HepG2 (cell line): ENCODE data around the gene PODN. TPM values are rescaled to one million over a fixed set of nuclear protein-coding genes. Genes with fewer than 3 reads are reported as not detected.

Experiments
- ATAC-seq: fragments of 200-7000 bp; cut with Tn5 transposase; 3 replicates; pipeline ENCODE4 v1.9.1; 2020; ENCODE audit warnings: mild to moderate bottlenecking, moderate library complexity
- BruUV-seq: library from RNA; stranded (reverse); fragments of 400-500 nt; replicated peaks from 2 replicates; lab custom pipeline; 2021; lab: Mats Ljungman, UMichigan
- CTCF ChIA-PET: fragments of 300-600 bp; formaldehyde crosslinking; extraction: SDS; loops from one replicate; lab custom pipeline; 2021; ENCODE audit warnings: low total read pairs, inconsistent platforms, low intra/inter-chr PET ratio; lab: Yijun Ruan, JAX
- POLR2A ChIA-PET: fragments of 350-600 bp; sonication (Branson Sonifier 250); formaldehyde crosslinking; loops from one replicate; lab custom pipeline; 2020; ENCODE audit warnings: antibody characterized with exemption, inconsistent platforms; lab: Yijun Ruan, JAX
- DNase-seq: peaks from one replicate; pipeline ENCODE4 v3.0.0-alpha.2; 2015; ENCODE audit warnings: low spot score
- FAIRE-seq: peaks from 3 replicates; lab custom pipeline; 2011; peaks lifted over from hg19 to GRCh38; lab: Jason Lieb, UNC
- H2AFZ ChIP-seq: one replicate; pipeline ENCODE4 v1.6.1; 2011; ENCODE audit warnings: low read length, inconsistent platforms
- H3K27ac ChIP-seq: fragments of 300-600 bp; 3 replicates; pipeline ENCODE4 v1.8.0; 2011; ENCODE audit warnings: mixed run types, mild to moderate bottlenecking, mixed read lengths, low read length, inconsistent platforms; ENCODE audit not compliant: insufficient read depth; ENCODE audit errors: extremely low read length
- H3K27me3 ChIP-seq, 2 experiments: fragments of 200-600 bp in 1 of 2; 2 replicates in 1 of 2; 3 replicates in 1 of 2; pipeline versions ENCODE4 v1.6.0 to v1.8.0; 2011; ENCODE audit warnings: low read length in 2 of 2, mild to moderate bottlenecking in 2 of 2, moderate library complexity in 2 of 2, inconsistent platforms in 1 of 2; ENCODE audit not compliant: insufficient read depth in 2 of 2, control insufficient read depth in 1 of 2
- H3K36me3 ChIP-seq, 2 experiments: fragments of 200-600 bp in 1 of 2; replicated peaks in 1 of 2; 2 replicates in 1 of 2; 3 replicates in 1 of 2; pipeline versions ENCODE4 v1.5.1 to v1.8.0; 2011; ENCODE audit warnings: low read length in 2 of 2, inconsistent platforms in 1 of 2; ENCODE audit not compliant: insufficient read depth in 2 of 2, control insufficient read depth in 1 of 2
- H3K4me1 ChIP-seq: 2 replicates; pipeline ENCODE4 v1.5.1; 2012; ENCODE audit warnings: low read length, inconsistent platforms; ENCODE audit not compliant: insufficient read depth
- H3K4me2 ChIP-seq: 2 replicates; pipeline ENCODE4 v1.6.0; 2011; ENCODE audit warnings: low read depth, low read length, inconsistent platforms
- H3K4me3 ChIP-seq, 3 experiments: fragments of 200-600 bp in 1 of 3; sonication (generic), shearing (Covaris generic) in 1 of 3; replicated peaks in 1 of 3; 2 replicates each; pipeline ENCODE4 v1.5.1; 2011 to 2016; ENCODE audit warnings: low read length in 3 of 3, inconsistent platforms in 2 of 3, low read depth in 2 of 3, mild to moderate bottlenecking in 2 of 3, control low read depth in 1 of 3, mixed read lengths in 1 of 3; ENCODE audit not compliant: insufficient read depth in 1 of 3
- H3K79me2 ChIP-seq: one replicate; pipeline ENCODE4 v1.6.1; 2011; ENCODE audit warnings: low read length, inconsistent platforms; ENCODE audit not compliant: insufficient read depth
- H3K9ac ChIP-seq: 2 replicates; pipeline ENCODE4 v1.6.0; 2011; ENCODE audit warnings: mild to moderate bottlenecking, low read depth, low read length, inconsistent platforms; ENCODE audit not compliant: insufficient read depth
- H3K9me3 ChIP-seq: 2 replicates; pipeline ENCODE4 v1.5.1; 2012; ENCODE audit warnings: mild to moderate bottlenecking, low read length
- H4K20me1 ChIP-seq: 2 replicates; pipeline ENCODE4 v1.6.0; 2011; ENCODE audit warnings: inconsistent platforms, mild to moderate bottlenecking, low read length, moderate library complexity; ENCODE audit not compliant: insufficient read depth
- CHD2 ChIP-seq: IDR thresholded peaks from 2 replicates; pipeline ENCODE4 v1.6.1; 2011; ENCODE audit warnings: low read depth, low read length, improper control_type of control experiment
- GTF3A ChIP-seq: sonication (generic); formaldehyde crosslinking; conservative IDR thresholded peaks from 2 replicates; pipeline ENCODE4 v1.4.0; 2020; ENCODE audit warnings: mild to moderate bottlenecking, missing genetic modification reagents
- HNRNPL ChIP-seq: fragments of 200-400 bp; formaldehyde crosslinking; IDR thresholded peaks from 2 replicates; pipeline ENCODE4 v1.6.1; 2017; ENCODE audit warnings: mild to moderate bottlenecking, low read depth, low read length
- KDM1A ChIP-seq: IDR thresholded peaks from 2 replicates; pipeline ENCODE4 v1.6.1; 2016; ENCODE audit warnings: missing compliant biosample characterization
- KDM2A ChIP-seq: sonication (generic); formaldehyde crosslinking; IDR thresholded peaks from 2 replicates; pipeline ENCODE4 v1.4.0; 2020; ENCODE audit warnings: low read depth, missing genetic modification reagents, borderline replicate concordance
- PHF8 ChIP-seq: sonication (generic); formaldehyde crosslinking; IDR thresholded peaks from 2 replicates; pipeline ENCODE4 v1.5.0; 2020; ENCODE audit warnings: missing genetic modification reagents
- RCOR2 ChIP-seq: IDR thresholded peaks from 2 replicates; pipeline ENCODE4 v1.6.1; 2016; ENCODE audit warnings: missing biosample characterization, missing genetic modification reagents
- SAFB2 ChIP-seq: sonication (generic); formaldehyde crosslinking; IDR thresholded peaks from 2 replicates; pipeline ENCODE4 v1.5.1; 2020; ENCODE audit warnings: missing genetic modification reagents, low read depth, mild to moderate bottlenecking, borderline replicate concordance
- SAP130 ChIP-seq: IDR thresholded peaks from 2 replicates; pipeline ENCODE4 v1.6.1; 2016; ENCODE audit warnings: low read depth
- TEAD2 ChIP-seq: sonication (generic); formaldehyde crosslinking; IDR thresholded peaks from 2 replicates; pipeline ENCODE4 v1.9.0; 2021; ENCODE audit warnings: missing genetic modification reagents
- XBP1 ChIP-seq: sonication (generic); formaldehyde crosslinking; IDR thresholded peaks from 2 replicates; pipeline ENCODE4 v1.5.0; 2020; ENCODE audit warnings: missing genetic modification reagents
- ZBTB21 ChIP-seq: sonication (generic); formaldehyde crosslinking; IDR thresholded peaks from 2 replicates; pipeline ENCODE4 v1.4.0; 2020; ENCODE audit warnings: missing genetic modification reagents
- ZC3H13 ChIP-seq: sonication (generic); formaldehyde crosslinking; IDR thresholded peaks from 2 replicates; pipeline ENCODE4 v1.8.1; 2023; ENCODE audit warnings: mild to moderate bottlenecking, missing genetic modification reagents, moderate library complexity
- ZFX ChIP-seq: sonication (generic); formaldehyde crosslinking; IDR thresholded peaks from 2 replicates; pipeline ENCODE4 v1.4.0; 2020; ENCODE audit warnings: mild to moderate bottlenecking, low read depth, missing genetic modification reagents, moderate library complexity
- ZNF329 ChIP-seq: sonication (generic); formaldehyde crosslinking; IDR thresholded peaks from 2 replicates; pipeline ENCODE4 v1.9.0; 2021; ENCODE audit warnings: low read depth, mild to moderate bottlenecking, missing genetic modification reagents
- ZNF333 ChIP-seq: sonication (generic); formaldehyde crosslinking; IDR thresholded peaks from 2 replicates; pipeline ENCODE4 v1.4.0; 2020; ENCODE audit warnings: mild to moderate bottlenecking, missing genetic modification reagents, borderline replicate concordance
- ZNF598 ChIP-seq: sonication (generic); formaldehyde crosslinking; IDR thresholded peaks from 2 replicates; pipeline ENCODE4 v1.5.1; 2020; ENCODE audit warnings: mild to moderate bottlenecking, missing genetic modification reagents, borderline replicate concordance
- ZNF776 ChIP-seq: sonication (generic); formaldehyde crosslinking; IDR thresholded peaks from 2 replicates; pipeline ENCODE4 v1.4.0; 2020; ENCODE audit warnings: mild to moderate bottlenecking, missing genetic modification reagents
- ZNF879 ChIP-seq: sonication (generic); formaldehyde crosslinking; IDR thresholded peaks from 2 replicates; pipeline ENCODE4 v1.8.1; 2023; ENCODE audit warnings: missing genetic modification reagents
- ZNF891 ChIP-seq: sonication (generic); formaldehyde crosslinking; IDR thresholded peaks from 2 replicates; pipeline ENCODE4 v1.5.0; 2020; ENCODE audit warnings: mild to moderate bottlenecking, missing genetic modification reagents
- WGBS: methylation state at CpG from one replicate; pipeline ENCODE4 v1.1.6; 2017; ENCODE audit warnings: low lambda C conversion rate; 5-methylcytosine and 5-hydroxymethylcytosine counted together
- in situ Hi-C: cut with HindIII; loops from 2 replicates; pipeline ENCODE4 v1.10.0; 2017; ENCODE audit warnings: low pct_unique_long_range_greater_than_20kb; ENCODE audit not compliant: extremely low pct_ligation_motif_present
- intact Hi-C: fragments of 100-400 bp; cut with micrococcal nuclease; formaldehyde crosslinking; loops from one replicate; pipeline ENCODE4 v1.10.0; 2022; ENCODE audit not compliant: unreplicated experiment
- polyA plus RNA-seq, 8 experiments: library from polyadenylated mRNA; depleted of rRNA in 3 of 8; stranded (reverse) in 7 of 8; unstranded in 1 of 8; fragments of >200 nt; fragmentation: Illumina TruSeq in 4 of 8; extraction: Trizol in 4 of 8; gene quantifications; 2 replicates each; pipeline versions ENCODE4 v1.2.1 to v1.2.3, GENCODE V29; 2011 to 2016; ENCODE audit warnings: low read depth in 4 of 8, missing spikeins in 1 of 8, mixed read lengths in 1 of 8; ENCODE audit not compliant: insufficient read depth in 1 of 8
- total RNA-seq, 5 experiments: library from RNA; depleted of rRNA; stranded (reverse); fragments of >200 nt; fragmentation: Illumina TruSeq; extraction: Trizol; gene quantifications; 2 replicates each; pipeline ENCODE4 v1.2.3, GENCODE V29; 2016; ENCODE audit warnings: low read depth in 1 of 5
- TF ChIP-seq, protein P1 (sequence below): sonication (generic); formaldehyde crosslinking; IDR thresholded peaks from 2 replicates; pipeline ENCODE4 v1.4.0; 2020; ENCODE audit warnings: missing genetic modification reagents

PODN gene
- total and polyA plus RNA-seq, 2 of the 13 experiments (the other 11 are each of a cell fraction or from before 2014, with no cell fraction given): 0.13 TPM; not detected in 1

DNA sequence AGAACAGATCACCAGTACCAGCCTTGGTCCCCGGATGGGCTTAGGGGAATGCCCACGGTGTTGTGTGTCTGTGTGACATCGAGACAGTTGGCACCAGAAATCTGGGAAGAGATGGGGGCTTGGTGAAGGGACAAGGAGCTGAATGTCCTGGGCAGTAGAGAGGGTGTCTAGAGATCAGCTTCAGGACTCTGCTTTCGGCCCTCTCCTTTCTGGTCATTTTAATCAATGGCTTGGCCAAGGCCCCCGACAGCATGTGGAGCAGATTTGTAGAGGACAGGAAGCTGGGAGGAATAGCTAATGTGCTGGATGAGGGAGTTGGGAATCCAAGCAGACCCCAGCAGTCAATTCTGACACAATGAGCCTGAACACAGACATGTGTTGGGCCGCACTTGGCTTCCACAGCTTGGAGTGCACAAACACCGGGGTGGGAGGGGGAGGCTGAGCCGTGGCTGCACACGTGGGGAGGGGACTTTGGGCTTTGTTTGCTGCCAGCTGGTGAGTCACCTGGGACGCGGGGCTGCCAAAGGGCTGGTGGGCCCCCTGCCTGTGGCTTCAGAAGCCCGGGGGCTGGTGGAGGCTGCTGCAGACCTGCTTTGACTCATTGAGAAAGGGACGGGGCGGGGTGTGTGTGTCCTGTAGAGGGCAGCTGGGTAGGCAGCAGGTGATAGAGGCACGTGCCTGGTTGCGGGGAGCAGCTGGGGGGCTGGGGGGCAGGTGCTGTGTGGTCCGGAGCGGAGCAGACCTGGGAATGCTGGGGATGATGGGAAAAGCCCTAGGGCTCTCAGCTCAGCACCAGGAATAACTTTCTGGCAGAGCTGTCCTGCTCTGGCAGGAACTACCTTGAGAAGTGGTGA, 59.5 kb downstream of the PODN start (continued):
- TF ChIP-seq SAFB2 (CRISPR knock-in tag) (no peak), XBP1 (no peak), TEAD2 (CRISPR knock-in tag) (no peak)
- TF ChIP-seq, all 625 proteins: peak for 245

DNA sequence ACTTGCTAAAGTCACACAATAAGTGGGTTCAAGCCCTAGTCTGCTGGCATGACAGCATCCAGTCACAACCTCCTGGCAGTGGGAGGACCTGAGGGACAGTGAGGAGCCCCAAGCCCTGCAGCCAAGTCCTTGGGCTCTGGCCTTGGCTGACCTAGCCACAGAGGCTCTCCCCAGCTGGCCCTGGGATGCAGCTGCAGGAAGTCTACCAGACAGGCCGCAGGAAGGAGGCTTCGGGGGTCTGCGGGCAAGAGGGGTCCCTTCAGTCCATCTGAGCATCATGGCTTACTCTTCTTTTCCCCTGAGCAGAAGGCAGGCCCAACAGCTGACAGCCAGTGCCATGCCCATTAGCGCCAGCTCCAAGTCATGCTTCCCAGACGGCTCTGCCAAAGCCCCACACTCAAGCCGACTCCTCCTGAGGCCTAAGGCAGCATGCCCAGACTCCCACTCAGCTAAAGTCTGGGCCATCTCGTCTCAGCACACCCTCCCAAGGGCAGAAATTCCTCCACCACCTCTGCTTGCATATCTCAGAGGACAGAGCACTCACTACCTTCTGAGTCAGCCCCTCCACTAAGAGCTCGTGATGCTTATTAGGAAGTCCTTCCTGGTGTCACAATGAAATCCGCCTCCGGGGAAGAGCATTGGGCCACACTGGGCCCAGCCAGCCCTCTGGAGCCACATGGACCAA, 60.3 kb downstream of the PODN start:
- CTCF ChIA-PET: no interaction called here
- Histone ChIP-seq H3K4me1 (peaks cover 79% of the 10 kb centered on the region), H3K9ac (no peak overlapping the region; the same call in 1 of the 2 replicates), H4K20me1 (no peaks in the 10 kb centered on the region), H3K27me3 (peaks cover under 1 to 10% of the 10 kb centered on the region in 2 experiments), H3K9me3 (no peaks in the 10 kb centered on the region), H3K4me3 (peak overlapping the region in 1 of 3 experiments; percentile 58; a peak in 2 of 6 replicates), H2AFZ (no peak overlapping the region), H3K27ac (peak overlapping the region; percentile 49), H3K36me3 (no peaks in the 10 kb centered on the region), H3K4me2 (peak overlapping the region; percentile 62), H3K79me2 (no peaks in the 10 kb centered on the region)
- intact Hi-C loops (loop anchor here (5.0 kb wide), 2 partner anchors 35 to 60 kb away; no protein-coding TSS in a partner anchor), in situ Hi-C loops (no loop called here)
- ATAC-seq (peak; percentile 14), FAIRE-seq (no peak), DNase-seq (no peak)
- POLR2A ChIA-PET: interaction anchor here (1.0 to 3.2 kb wide), 13 partner anchors 8 to 419 kb away, joined by 3 to 30 read pairs (median 6); no protein-coding TSS in a partner anchor
- whole genome bisulfite sequencing: 65% methylated on average over 5 of the region's 10 CpGs
- BruUV-seq: no TSS peak
- TF ChIP-seq ZBTB21 (CRISPR knock-in tag) (no peak), ZNF333 (CRISPR knock-in tag) (0 out of 2 replicates have a peak, but pooled peaks have one; percentile 12), ZNF598 (0 out of 2 replicates have a peak, but pooled peaks have one; percentile 6), ZFX (0 out of 2 replicates have a peak, but pooled peaks have one; percentile 13), PHF8 (0 out of 2 replicates have a peak, but pooled peaks have one; percentile 8), KDM1A (peak; percentile 47; the same call in 1 of the 2 replicates), ZNF891 (CRISPR knock-in tag) (peak; percentile 53; the same call in 1 of the 2 replicates), RCOR2 (CRISPR knock-in tag) (0 out of 2 replicates have a peak, but pooled peaks have one; percentile 11), ZNF879 (no peak), ZNF776 (CRISPR knock-in tag) (0 out of 2 replicates have a peak, but pooled peaks have one; percentile 38), KDM2A (0 out of 2 replicates have a peak, but pooled peaks have one; percentile 20), ZNF329 (0 out of 2 replicates have a peak, but pooled peaks have one; percentile 18), HNRNPL (0 out of 2 replicates have a peak, but pooled peaks have one; percentile 11), ZC3H13 (no peak), GTF3A (0 out of 2 replicates have a peak, but pooled peaks have one; percentile 9), CHD2 (no peak), SAP130 (no peak)
- TF ChIP-seq, protein P1, sequence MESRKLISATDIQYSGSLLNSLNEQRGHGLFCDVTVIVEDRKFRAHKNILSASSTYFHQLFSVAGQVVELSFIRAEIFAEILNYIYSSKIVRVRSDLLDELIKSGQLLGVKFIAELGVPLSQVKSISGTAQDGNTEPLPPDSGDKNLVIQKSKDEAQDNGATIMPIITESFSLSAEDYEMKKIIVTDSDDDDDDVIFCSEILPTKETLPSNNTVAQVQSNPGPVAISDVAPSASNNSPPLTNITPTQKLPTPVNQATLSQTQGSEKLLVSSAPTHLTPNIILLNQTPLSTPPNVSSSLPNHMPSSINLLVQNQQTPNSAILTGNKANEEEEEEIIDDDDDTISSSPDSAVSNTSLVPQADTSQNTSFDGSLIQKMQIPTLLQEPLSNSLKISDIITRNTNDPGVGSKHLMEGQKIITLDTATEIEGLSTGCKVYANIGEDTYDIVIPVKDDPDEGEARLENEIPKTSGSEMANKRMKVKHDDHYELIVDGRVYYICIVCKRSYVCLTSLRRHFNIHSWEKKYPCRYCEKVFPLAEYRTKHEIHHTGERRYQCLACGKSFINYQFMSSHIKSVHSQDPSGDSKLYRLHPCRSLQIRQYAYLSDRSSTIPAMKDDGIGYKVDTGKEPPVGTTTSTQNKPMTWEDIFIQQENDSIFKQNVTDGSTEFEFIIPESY: peak; percentile 38; the same call in 1 of the 2 replicates
